H7 (cell line): ENCODE data around the gene NLE1. TPM values are rescaled to one million over a fixed set of nuclear protein-coding genes. Genes with fewer than 3 reads are reported as not detected.
"Not testable (repeated sequence)": the region's sequence is repeated elsewhere in the genome, so short reads cannot be mapped to it uniquely, and the experiment has no call there.

ENCODE experiments used
- DNase-seq: peaks from one replicate; pipeline ENCODE4 v3.0.0; 2012
- H3K27me3 ChIP-seq: 2 replicates; pipeline ENCODE4 v1.6.0; 2011; ENCODE audit warnings: mild to moderate bottlenecking, low read length; ENCODE audit not compliant: control insufficient read depth, insufficient read depth
- H3K36me3 ChIP-seq: replicated peaks from 2 replicates; pipeline ENCODE4 v1.5.1; 2011; ENCODE audit warnings: low read length; ENCODE audit not compliant: control insufficient read depth, insufficient read depth
- H3K4me3 ChIP-seq: 2 replicates; pipeline ENCODE4 v1.5.1; 2011; ENCODE audit warnings: low read depth, mild to moderate bottlenecking, control low read depth, low read length, moderate library complexity; ENCODE audit not compliant: insufficient read depth
- total RNA-seq: library from RNA; depleted of rRNA; stranded (reverse); fragments of >200 nt; shearing (Covaris generic); gene quantifications from 2 replicates; pipeline ENCODE4 v1.2.3, GENCODE V29; 2014; rRNA removed

Gene NLE1
- 61.7 and 70.6 TPM in 2 replicates for total RNA-seq

- Histone ChIP-seq H3K4me3 (peak within 1 kb of the TSS; percentile 100), H3K27me3 (no peaks in the 10 kb centered on the region), H3K36me3 (peaks cover 26% of the 10 kb centered on the region)
- DNase-seq: peak; percentile 94
Observed at GRCh38 chr17:35141681-35142466, at the start of gene NLE1. NLE1 (minus strand) TSS chr17:35142303; CDS start chr17:35142275, 28 bp downstream.

GRCh38 chr17:35191001-35191695 is 49.0 kb upstream of the NLE1 start:
- no peaks in the 10 kb centered on the region for H3K27me3 ChIP-seq
- no peaks in the 10 kb centered on the region for H3K36me3 ChIP-seq
- H3K4me3 ChIP-seq: no peak overlapping the region
- no peak for DNase-seq

DNA sequence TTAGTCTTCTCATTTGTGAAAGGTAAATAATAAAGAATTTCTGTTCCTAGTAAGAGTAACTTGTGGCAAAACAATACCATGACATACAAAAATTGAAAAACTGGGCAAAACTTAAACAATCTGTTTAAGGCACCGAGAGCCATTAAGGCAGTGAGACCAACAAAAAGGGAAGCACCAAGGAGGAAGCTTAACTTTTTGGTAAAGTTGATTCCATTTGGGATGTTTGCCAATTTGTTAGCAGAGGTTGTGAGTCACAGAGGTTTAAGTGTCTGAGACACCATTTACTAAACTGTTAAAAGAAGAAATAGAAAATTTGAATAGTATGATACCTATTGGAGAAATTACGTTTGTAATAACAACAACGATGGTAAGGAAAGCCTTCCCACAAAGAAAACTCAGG is 47.2 kb upstream of the NLE1 start:
- Histone ChIP-seq H3K4me3 (no peak overlapping the region), H3K27me3 (no peaks in the 10 kb centered on the region), H3K36me3 (no peaks in the 10 kb centered on the region)
- no peak for DNase-seq

GRCh38 chr17:35188111-35188510 is 46.0 kb upstream of the NLE1 start:
- H3K4me3 ChIP-seq: no peak overlapping the region
- DNase-seq: no peak
- H3K27me3 ChIP-seq: no peaks in the 10 kb centered on the region
- H3K36me3 ChIP-seq: no peaks in the 10 kb centered on the region

DNA sequence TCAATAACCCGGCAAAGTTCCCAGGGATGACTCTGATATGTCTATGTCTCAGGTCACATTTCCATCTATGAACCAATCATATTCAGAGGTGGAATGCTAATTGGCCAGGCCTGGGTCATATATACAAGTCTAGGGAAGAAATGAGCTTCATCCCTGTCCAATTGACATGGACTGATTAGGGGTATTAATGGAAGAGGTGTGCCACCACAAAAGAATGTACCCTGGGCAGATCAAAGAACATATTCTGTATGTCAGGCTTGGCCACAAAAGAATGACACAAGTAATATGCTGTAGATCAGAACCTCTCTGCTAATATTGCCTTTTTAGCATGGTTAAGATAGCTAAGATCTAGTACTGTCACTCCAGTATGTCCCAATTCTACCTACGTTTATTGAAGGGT is 45.4 kb upstream of the NLE1 start:
- no peaks in the 10 kb centered on the region for H3K36me3 ChIP-seq
- H3K27me3 ChIP-seq: no peaks in the 10 kb centered on the region
- DNase-seq: no peak
- H3K4me3 ChIP-seq: no peak overlapping the region

GRCh38 chr17:35185849-35186248 is 43.7 kb upstream of the NLE1 start:
- H3K36me3 ChIP-seq: no peaks in the 10 kb centered on the region

DNA sequence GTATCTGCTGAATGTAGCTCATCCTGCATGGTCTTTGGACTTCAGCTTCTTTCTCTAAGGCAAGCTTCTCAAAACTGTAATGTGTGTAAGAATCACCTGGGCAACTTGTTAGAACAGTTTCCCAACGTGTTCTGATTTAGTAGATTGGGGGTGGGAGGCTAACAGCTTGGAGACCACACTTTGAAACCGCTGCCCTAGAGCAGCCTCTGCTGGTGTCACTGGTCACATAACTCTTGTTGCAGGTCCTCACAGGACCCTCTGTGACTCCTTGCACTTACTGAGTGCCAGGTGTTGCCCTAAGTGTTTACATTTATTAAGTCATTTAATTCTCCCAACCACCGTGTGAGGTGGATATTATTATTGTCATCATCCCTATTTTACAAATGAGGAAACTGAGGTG is 42.2 kb upstream of the NLE1 start:
- no peaks in the 10 kb centered on the region for H3K27me3 ChIP-seq
- no peak for DNase-seq
- no peak overlapping the region for H3K4me3 ChIP-seq
- H3K36me3 ChIP-seq: no peaks in the 10 kb centered on the region

More at GRCh38 chr17:35185849-35186248, 43.7 kb upstream of the NLE1 start:
- Histone ChIP-seq H3K27me3 (no peaks in the 10 kb centered on the region), H3K4me3 (no peak overlapping the region)
- DNase-seq: no peak

GRCh38 chr17:35183332-35183731 is 41.2 kb upstream of the NLE1 start:
- no peaks in the 10 kb centered on the region for H3K36me3 ChIP-seq
- H3K27me3 ChIP-seq: no peaks in the 10 kb centered on the region
- DNase-seq: no peak

DNA sequence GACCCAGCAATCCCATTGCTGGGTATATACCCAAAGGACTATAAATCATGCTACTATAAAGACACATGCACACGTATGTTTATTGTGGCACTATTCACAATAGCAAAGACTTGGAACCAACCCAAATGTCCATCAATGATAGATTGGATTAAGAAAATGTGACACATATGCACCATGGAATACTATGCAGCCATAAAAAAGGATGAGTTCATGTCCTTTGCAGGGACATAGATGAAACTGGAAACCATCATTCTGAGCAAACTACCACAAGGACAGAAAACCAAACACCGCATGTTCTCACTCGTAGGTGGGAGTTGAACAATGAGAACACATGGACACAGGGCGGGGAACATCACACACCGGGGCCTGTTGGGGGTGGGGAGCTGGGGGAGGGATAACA is 37.3 kb upstream of the NLE1 start:
- H3K36me3 ChIP-seq, DNase-seq, H3K27me3 ChIP-seq, H3K4me3 ChIP-seq: not testable (repeated sequence)

More at GRCh38 chr17:35183332-35183731, 41.2 kb upstream of the NLE1 start:
- no peak overlapping the region for H3K4me3 ChIP-seq

DNA sequence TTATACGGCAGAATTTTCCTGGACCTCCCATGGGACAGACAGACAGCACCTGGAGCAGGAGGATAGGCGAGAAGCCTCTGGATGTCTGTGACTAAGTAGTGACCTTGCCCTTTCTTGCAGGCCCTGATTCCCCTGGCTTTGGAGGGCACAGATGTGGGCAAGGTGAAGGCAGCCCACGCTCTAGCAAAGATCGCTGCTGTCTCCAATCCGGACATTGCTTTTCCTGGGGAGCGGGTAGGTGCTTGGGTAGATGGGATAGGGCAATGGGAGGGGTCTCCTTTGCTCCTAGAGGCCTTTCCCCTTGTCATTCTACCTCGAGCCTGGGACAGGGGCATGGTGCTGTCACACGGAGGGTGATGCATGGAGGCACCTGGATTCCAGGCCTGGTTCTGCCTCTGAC is 34.8 kb upstream of the NLE1 start:
- Histone ChIP-seq H3K27me3 (no peaks in the 10 kb centered on the region), H3K4me3 (no peak overlapping the region), H3K36me3 (no peaks in the 10 kb centered on the region)
- DNase-seq: no peak

DNA sequence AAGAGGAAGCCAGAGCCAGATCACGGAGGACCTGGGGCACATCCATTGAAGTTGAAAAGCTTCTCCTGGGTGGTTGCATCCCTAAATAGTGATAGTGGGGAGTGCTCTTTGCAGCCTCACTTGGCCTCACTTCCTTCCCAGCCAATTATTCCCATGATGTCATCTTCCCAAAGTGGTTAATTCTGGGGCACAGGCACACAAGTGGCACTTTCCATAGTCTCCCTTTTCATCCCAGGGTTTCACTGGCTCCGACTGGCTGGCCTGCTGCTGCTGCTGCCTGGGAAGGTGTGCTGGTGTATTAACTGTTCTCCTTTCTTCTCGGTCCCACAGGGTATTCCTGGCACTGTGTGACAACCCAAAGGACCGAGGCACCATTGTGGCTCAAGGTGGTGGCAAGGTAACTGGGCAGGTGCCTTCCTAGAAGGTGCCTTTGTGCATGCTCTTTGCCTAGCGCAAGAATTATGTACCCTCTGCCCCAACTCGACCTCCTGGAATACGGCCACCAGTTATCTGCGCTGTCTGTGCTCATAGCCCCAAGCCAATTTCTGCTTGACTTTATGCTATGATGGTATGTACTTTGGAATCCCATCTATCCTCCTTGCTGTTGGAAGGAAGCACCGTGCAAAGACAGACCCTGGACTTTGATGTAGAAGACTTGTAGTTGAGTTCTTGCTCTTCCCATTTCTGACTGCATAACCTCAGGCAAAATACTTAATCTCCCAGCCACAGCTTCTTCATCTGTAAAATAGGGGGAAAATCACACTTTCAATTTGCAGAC is 33.7 kb upstream of the NLE1 start:
- DNase-seq: no peak
- H3K4me3 ChIP-seq: no peak overlapping the region
- no peaks in the 10 kb centered on the region for H3K36me3 ChIP-seq
- H3K27me3 ChIP-seq: no peaks in the 10 kb centered on the region

DNA sequence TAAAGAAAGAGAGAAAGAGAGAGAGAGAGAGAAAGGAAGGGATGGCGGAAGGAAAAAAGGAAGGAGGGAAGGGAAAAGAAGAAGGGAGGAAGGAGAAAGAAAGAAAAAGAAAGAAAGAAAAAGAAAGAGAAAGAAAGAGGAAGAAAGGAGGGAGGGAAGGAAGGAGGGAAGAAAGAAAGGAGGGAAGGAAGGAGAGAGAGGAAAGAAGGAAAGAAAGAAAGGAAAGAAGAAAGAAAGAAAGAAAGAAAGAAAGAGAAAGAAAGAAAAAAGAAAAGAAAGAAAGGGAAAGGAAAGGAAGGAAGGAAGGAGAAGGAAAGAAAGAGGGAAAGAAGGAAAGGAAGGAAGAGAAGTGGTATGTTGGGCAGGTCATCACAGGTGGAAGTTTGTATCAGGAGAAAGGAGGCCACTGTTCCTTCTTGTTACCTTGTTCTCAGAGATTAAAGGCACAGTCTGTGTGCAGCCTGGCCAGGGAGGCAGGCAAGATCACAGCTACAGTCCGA is 32.8 kb upstream of the NLE1 start:
- H3K4me3 ChIP-seq: no peak overlapping the region
- H3K27me3 ChIP-seq: no peaks in the 10 kb centered on the region
- H3K36me3 ChIP-seq: no peaks in the 10 kb centered on the region
- no peak for DNase-seq

- not testable (repeated sequence) for H3K27me3 ChIP-seq, H3K4me3 ChIP-seq, H3K36me3 ChIP-seq, DNase-seq
Observed at GRCh38 chr17:35172321-35172720, 30.2 kb upstream of the NLE1 start.

DNA sequence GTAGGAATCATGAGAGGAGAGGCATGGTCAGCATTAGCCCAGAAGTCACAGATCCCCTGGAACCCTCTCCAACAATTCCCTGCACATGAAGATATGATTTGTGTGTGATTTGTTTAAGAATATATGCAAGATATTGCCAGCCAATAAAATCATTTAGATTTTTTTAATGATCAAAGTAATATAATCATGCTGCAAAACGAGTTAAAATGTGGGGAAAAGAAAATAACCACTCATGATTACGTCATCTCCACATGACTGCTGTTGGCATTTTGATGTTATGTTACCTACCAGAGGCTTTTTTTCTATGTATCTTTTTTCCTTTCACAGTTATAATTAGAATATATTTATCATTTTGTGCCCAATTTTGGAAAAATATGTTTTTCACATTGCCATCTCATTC is 29.7 kb upstream of the NLE1 start:
- no peak for DNase-seq
- no peak overlapping the region for H3K4me3 ChIP-seq
- no peaks in the 10 kb centered on the region for H3K36me3 ChIP-seq
- H3K27me3 ChIP-seq: no peaks in the 10 kb centered on the region
